Stimulated activated CD4-positive, alpha-beta T cell treated with anti-CD3 and anti-CD28 coated beads, Interleukin-1b, Interleukin-23, amount 100 ng/mL, for 48 hours (primary cell): Measurements from ENCODE around the gene PRRC2C.
A peak's percentile ranks its signal among the peaks of the same experiment; 100 is the strongest.
"Not testable (repeated sequence)": the region's sequence is repeated elsewhere in the genome, so short reads cannot be mapped to it uniquely, and the experiment has no call there.

Experiments
- DNase-seq: peaks from one replicate; pipeline ENCODE4 v3.0.0-alpha.2; 2020

PRRC2C gene

GRCh38 chr1:171501305-171502024, 16.1 kb downstream of the PRRC2C start:
- peak; percentile 14 for DNase-seq

- no peak for DNase-seq
These were observed 21.4 kb downstream of the PRRC2C start for GRCh38 chr1:171506525-171507304.

- DNase-seq = no peak
These were observed 22.1 kb downstream of the PRRC2C start for GRCh38 chr1:171507435-171507834.

- DNase-seq = no peak
These were observed 23.9 kb downstream of the PRRC2C start for GRCh38 chr1:171509191-171509590.

GRCh38 chr1:171513743-171514142, 28.4 kb downstream of the PRRC2C start:
- no peak for DNase-seq

GRCh38 chr1:171515299-171515698, 30.0 kb downstream of the PRRC2C start:
- no peak for DNase-seq

GRCh38 chr1:171515741-171516140, 30.4 kb downstream of the PRRC2C start:
- no peak for DNase-seq

- no peak for DNase-seq
These were observed 36.2 kb downstream of the PRRC2C start for GRCh38 chr1:171521567-171521966.

GRCh38 chr1:171530676-171531075, 45.3 kb downstream of the PRRC2C start:
- DNase-seq = no peak

- DNase-seq = no peak
These were observed 47.2 kb downstream of the PRRC2C start for GRCh38 chr1:171532520-171532919.

- no peak for DNase-seq
These were observed 60.2 kb downstream of the PRRC2C start for GRCh38 chr1:171545523-171545922.

- DNase-seq = no peak
These were observed 64.7 kb downstream of the PRRC2C start for GRCh38 chr1:171550050-171550449.

GRCh38 chr1:171550598-171551100, 65.3 kb downstream of the PRRC2C start:
- DNase-seq = not testable (repeated sequence)

- DNase-seq = not testable (repeated sequence)
These were observed 68.6 kb downstream of the PRRC2C start for GRCh38 chr1:171553960-171554359.

- DNase-seq = no peak
These were observed 78.3 kb downstream of the PRRC2C start for GRCh38 chr1:171563675-171564074.

- DNase-seq = no peak
These were observed 81.1 kb downstream of the PRRC2C start for GRCh38 chr1:171566467-171566866.

- DNase-seq = no peak
These were observed 85.0 kb downstream of the PRRC2C start for GRCh38 chr1:171570295-171570694.

- no peak for DNase-seq
These were observed 90.8 kb downstream of the PRRC2C start for GRCh38 chr1:171576144-171576543.

GRCh38 chr1:171581226-171581625, 95.9 kb downstream of the PRRC2C start:
- DNase-seq = no peak

- DNase-seq = no peak
These were observed 96.4 kb downstream of the PRRC2C start for GRCh38 chr1:171581766-171582165.

- DNase-seq = no peak
These were observed 97.3 kb downstream of the PRRC2C start for GRCh38 chr1:171582589-171582988.

- no peak for DNase-seq
These were observed 98.4 kb downstream of the PRRC2C start for GRCh38 chr1:171583591-171584201.

GRCh38 chr1:171585715-171586114, 100.4 kb downstream of the PRRC2C start:
- no peak for DNase-seq

GRCh38 chr1:171588230-171588629, 102.9 kb downstream of the PRRC2C start:
- DNase-seq = no peak
